Lower leg skin (tissue), 4 donors: ENCODE results near the gene SCG3. TPM values are rescaled to one million over a fixed set of nuclear protein-coding genes. Genes with fewer than 3 reads are reported as not detected.
A peak's percentile ranks its signal among the peaks of the same experiment; 100 is the strongest.
"Not testable (repeated sequence)": the region's sequence is repeated elsewhere in the genome, so short reads cannot be mapped to it uniquely, and the experiment has no call there.

ENCODE experiments used
- DNase-seq, 2 donors: peaks; one replicate each; pipeline ENCODE4 v3.0.0-alpha.2; 2019; ENCODE audit warnings: low spot score in 2 of 2
- H3K4me3 ChIP-seq: fragments of 200-600 bp; sonication (generic); 2 replicates; pipeline ENCODE4 v1.5.1; 2017; ENCODE audit warnings: mild to moderate bottlenecking, low read depth; ENCODE audit not compliant: poor library complexity, severe bottlenecking
- CTCF ChIP-seq, 3 donors: fragments of 450-650 bp; IDR thresholded peaks; one replicate each; pipeline ENCODE4 v1.5.1; 2016; ENCODE audit warnings: antibody characterized with exemption in 3 of 3, mild to moderate bottlenecking in 3 of 3, moderate library complexity in 2 of 3
- POLR2A ChIP-seq, 2 donors: fragments of 450-650 bp; IDR thresholded peaks; one replicate each; pipeline ENCODE4 v1.6.1; 2016 to 2017; ENCODE audit warnings: antibody characterized with exemption in 2 of 2, mild to moderate bottlenecking in 1 of 2, moderate library complexity in 1 of 2
- WGBS, 2 donors: methylation state at CpG; one replicate each; pipeline ENCODE4 v1.1.5; 2018; 5-methylcytosine and 5-hydroxymethylcytosine counted together
- intact Hi-C: fragments of 100-400 bp; cut with DNase I; formaldehyde crosslinking; loops from one replicate; pipeline ENCODE4 v1.15.0; 2023; ENCODE audit warnings: low total_unique reads
- total RNA-seq, 4 donors: library from RNA; depleted of rRNA; stranded (reverse); fragments of >200 nt; gene quantifications; one replicate each; pipeline ENCODE4 v1.1.0, GENCODE V29; 2016

Gene SCG3
- total RNA-seq, result under 1 TPM in 1 of 4 donors, not detected in 3; 0.13 TPM

DNA sequence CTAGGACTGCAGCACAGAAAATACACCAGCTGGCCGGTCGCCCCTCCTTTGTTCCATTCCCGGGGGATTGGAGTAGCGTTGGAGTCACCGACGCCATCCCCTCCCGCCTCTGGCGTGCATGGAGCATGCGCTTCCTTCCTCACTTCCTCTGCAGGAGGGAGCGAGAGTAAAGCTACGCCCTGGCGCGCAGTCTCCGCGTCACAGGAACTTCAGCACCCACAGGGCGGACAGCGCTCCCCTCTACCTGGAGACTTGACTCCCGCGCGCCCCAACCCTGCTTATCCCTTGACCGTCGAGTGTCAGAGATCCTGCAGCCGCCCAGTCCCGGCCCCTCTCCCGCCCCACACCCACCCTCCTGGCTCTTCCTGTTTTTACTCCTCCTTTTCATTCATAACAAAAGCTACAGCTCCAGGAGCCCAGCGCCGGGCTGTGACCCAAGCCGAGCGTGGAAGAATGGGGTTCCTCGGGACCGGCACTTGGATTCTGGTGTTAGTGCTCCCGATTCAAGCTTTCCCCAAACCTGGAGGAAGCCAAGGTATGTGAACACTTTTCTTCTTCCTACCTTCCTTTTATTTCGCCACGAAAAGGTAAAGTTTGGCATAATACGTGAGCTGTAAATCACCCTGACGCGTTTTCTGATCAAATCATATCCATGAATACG, at the start of gene SCG3:
Gene SCG3 (plus strand): TSS at position 201 of the 661 bp plus-strand sequence. CDS start 253 bp downstream, at position 454.
- intact Hi-C loops, result no loop called here

DNA sequence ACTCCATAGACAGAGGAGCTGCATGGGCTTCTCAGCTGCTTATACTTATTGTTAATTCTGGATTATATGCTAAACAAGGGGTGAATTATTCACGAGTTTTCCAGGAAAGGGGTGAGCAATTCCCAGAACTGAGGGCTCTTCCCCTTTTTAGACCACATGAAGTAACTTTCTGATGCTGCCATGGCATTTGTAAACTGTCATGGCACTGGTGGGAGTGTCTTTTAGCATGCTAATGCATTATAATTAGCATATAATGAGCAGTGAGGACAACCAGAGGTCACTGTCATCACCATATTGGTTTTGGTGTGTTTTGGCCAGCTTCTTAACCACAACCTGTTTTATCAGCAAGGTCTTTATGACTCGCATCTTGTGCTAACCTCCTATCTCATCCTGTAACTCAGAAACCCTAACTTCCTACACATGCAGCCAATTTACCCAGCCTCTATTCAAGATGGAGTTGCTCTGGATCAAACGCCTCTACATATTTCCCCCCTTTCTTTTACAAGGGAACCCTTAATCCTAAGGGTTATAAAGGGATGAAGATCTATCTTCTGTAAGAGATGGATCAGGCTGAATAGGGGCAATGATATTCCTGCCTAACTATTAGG, 46.6 kb upstream of the SCG3 start:
- WGBS, 2 donors, result 61 to 71% methylated on average over 3 of the region's 3 CpGs
- no peak for DNase-seq
- no peak overlapping the region for H3K4me3 ChIP-seq
- TF ChIP-seq CTCF (IDR thresholded peaks at IDR 0.05), result no peak
- no peak for TF ChIP-seq POLR2A (IDR thresholded peaks at IDR 0.05)
- intact Hi-C loops, result no loop called here

More for the DNA sequence above, at the start of gene SCG3:
- no peak for TF ChIP-seq CTCF (IDR thresholded peaks at IDR 0.05)
- TF ChIP-seq POLR2A (IDR thresholded peaks at IDR 0.05), result no peak
- DNase-seq, result peak; percentile 49 to 90
- WGBS, 2 donors, result 8 to 10% methylated on average over 34 to 38 of the region's 38 CpGs
- H3K4me3 ChIP-seq, result no peak within 1 kb of the TSS

- H3K4me3 ChIP-seq, result no peak overlapping the region
- 64 to 79% methylated on average over 4 of the region's 4 CpGs for WGBS, 2 donors
- TF ChIP-seq CTCF (IDR thresholded peaks at IDR 0.05) (no peak), POLR2A (IDR thresholded peaks at IDR 0.05) (no peak)
- intact Hi-C loops, result no loop called here
- DNase-seq, result no peak
Observed at GRCh38 chr15:51641490-51642130, 39.7 kb upstream of the SCG3 start.

GRCh38 chr15:51642696-51643095, 38.6 kb upstream of the SCG3 start:
- no peak for DNase-seq
- intact Hi-C loops, result no loop called here
- no peak overlapping the region for H3K4me3 ChIP-seq
- TF ChIP-seq POLR2A (IDR thresholded peaks at IDR 0.05), result no peak
- no peak for TF ChIP-seq CTCF (IDR thresholded peaks at IDR 0.05)
- 22 to 28% methylated on average over 1 of the region's 1 CpG for WGBS, 2 donors

DNA sequence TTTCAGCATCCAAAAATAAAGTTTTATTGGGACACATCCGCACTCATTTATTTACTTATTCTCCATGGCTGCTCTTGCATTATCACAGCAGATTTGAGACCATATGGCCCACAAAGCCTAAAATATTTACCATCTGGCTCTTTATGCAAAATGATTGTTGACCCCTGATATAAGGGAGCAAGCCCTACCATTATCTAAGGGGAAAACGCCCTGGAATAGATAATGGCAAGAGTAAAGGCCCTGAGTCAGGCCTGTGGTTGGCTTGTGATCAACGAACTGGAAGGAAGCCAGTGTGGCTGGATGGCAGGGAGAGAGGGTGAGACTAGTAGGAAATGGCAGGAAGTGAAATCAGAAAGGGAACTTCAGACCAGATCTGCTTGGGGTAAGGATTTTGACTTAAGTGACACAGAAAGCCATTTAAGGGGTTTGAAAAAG, 34.2 kb upstream of the SCG3 start:
- intact Hi-C loops, result no loop called here
- WGBS, 2 donors, result 47 to 53% methylated on average over 3 of the region's 3 CpGs
- H3K4me3 ChIP-seq, result no peak overlapping the region
- DNase-seq, result peak in 1 of 2 donors; percentile 24
- TF ChIP-seq POLR2A (IDR thresholded peaks at IDR 0.05), result no peak
- TF ChIP-seq CTCF (IDR thresholded peaks at IDR 0.05), result no peak

DNA sequence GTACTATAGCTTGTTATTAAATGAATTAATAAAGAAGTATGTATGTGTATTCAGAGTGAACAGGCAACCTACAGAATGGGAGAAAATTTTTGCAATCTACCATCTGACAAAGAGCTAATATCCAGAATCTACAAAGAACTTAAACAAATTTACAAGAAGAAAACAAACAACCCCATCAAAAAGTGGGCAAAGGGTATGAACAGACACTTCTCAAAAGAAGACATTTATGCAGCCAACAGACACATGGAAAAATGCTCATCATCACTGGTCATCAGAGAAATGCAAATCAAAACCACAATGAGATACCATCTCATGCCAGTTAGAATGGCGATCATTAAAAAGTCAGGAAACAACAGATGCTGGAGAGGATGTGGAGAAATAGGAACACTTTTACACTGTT, 33.2 kb upstream of the SCG3 start:
- intact Hi-C loops, result loop anchor here (2.0 kb wide), 1 partner anchor 129 kb away; no protein-coding TSS in a partner anchor
- DNase-seq, H3K4me3 ChIP-seq: not testable (repeated sequence)
- 77% methylated on average over 1 of the region's 1 CpG for WGBS, 2 donors

DNA sequence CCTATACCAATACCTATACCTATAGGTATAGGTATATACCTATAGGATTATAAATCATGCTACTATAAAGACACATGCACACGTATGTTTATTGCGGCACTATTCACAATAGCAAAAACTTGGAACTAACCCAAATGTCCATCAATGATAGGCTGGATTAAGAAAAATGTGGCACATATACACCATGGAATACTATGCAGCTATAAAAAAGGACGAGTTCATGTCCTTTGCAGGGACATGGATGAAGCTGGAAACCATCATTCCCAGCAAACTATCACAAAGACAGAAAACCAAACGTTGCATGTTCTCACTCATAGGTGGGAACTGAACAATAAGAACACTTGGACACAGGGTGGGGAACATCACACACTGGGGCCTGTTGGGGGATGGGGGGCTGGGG, 32.7 kb upstream of the SCG3 start:
- intact Hi-C loops, result loop anchor here (2.0 kb wide), 1 partner anchor 128 kb away; no protein-coding TSS in a partner anchor
- 80 to 82% methylated on average over 4 of the region's 4 CpGs for WGBS, 2 donors
- not testable (repeated sequence) for DNase-seq, H3K4me3 ChIP-seq
